ENCODE data around the gene RPL36A.
A peak's percentile ranks its signal among the peaks of the same experiment; 100 is the strongest.

Gene RPL36A

GRCh38 chrX:101393530-101394305 is 2.9 kb downstream of the RPL36A start:
- no peak for DNase-seq (ENCODE audit: low spot score)

GRCh38 chrX:101394372-101394771 is 3.6 kb downstream of the RPL36A start:
- no peak for DNase-seq (ENCODE audit: low spot score)

DNA sequence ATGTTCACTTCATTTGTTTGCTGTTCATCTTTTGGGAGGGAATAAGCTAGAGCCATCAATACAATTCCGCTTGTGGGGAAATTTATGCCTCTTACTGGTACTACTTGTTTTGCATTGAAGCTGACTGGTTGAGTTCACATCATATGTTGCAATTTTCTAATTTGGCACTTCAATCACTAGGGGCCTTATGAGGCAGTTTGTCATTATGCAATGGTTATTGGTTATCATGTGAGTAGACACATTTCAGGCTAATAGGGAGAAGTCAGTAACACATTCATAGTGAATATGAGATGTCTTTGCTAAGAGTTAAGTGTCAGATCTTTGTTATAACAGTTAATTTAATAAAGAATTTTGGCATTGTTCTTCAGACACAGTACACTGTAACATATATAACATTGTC is 5.0 kb downstream of the RPL36A start:
- no peak for DNase-seq (ENCODE audit: low spot score)

- no peak for DNase-seq (ENCODE audit: low spot score)
Measured at GRCh38 chrX:101397779-101398178, 7.0 kb downstream of the RPL36A start.

DNA sequence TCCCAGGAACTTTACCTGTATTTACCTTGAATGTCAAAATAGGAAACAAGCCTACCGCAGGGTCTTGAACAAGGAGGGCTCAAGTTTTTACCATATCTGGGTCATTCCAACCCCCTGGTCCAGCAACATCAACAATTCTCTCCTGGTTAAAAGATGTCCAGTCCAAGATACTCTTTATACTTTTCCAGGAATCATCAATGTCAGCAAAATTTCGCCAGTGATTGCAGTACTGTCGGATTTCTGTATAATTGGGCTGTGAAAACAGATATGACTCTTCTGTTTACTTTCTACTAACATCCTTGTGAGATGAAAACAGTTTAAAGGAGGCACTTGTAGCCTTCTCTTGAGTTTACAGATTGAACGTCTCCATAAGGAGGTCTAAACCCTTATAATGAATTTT is 7.9 kb downstream of the RPL36A start:
- DNase-seq (ENCODE audit: low spot score) = no peak

GRCh38 chrX:101399825-101400224 is 9.0 kb downstream of the RPL36A start:
- no peak for DNase-seq (ENCODE audit: low spot score)

- no peak for DNase-seq (ENCODE audit: low spot score)
Measured at GRCh38 chrX:101407167-101407747, 16.4 kb downstream of the RPL36A start.

GRCh38 chrX:101407748-101408531 is 17.1 kb downstream of the RPL36A start, which contains the start of the genes GLA and HNRNPH2:
GLA (minus strand) TSS chrX:101407925; CDS start chrX:101407903, 22 bp downstream.
HNRNPH2 (plus strand) TSS chrX:101408222; CDS start chrX:101411989, 3,767 bp downstream.
- DNase-seq (ENCODE audit: low spot score) = peak; percentile 79

DNA sequence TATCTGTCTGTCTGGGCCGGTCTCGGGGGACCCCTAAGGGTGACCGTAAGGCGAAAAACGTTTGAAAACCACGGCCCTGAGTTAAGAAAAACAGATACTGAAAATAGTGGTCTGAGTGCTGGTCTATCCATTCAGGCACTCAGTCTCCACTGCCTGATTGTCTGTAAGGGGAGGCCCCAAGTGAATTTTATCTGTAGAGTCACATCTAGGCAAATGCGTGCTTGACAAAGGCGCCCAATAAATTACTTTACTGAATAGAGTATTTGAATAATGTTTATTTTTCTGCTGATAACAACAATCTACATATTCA is 17.7 kb downstream of the RPL36A start:
- DNase-seq (ENCODE audit: low spot score) = no peak

DNA sequence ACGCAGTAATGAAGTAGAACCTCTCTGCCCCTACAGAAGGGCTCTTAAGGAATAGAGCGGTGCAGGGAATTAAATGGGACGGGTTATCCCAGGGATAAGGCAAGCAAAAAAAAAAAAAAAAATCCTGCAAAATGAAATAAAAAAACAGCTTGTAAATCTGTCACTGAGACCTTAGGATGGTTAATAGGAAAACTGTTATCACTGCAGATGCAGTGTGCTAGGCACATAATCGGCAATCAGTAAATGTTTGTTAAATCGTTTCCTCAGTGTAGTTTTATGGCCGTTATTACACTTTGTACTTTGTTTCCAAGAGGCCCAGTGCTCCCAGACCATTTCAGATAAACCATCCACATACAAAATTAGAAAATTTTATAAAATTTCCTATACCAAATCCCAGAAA is 18.2 kb downstream of the RPL36A start:
- DNase-seq (ENCODE audit: low spot score) = no peak

GRCh38 chrX:101410461-101410860 is 19.6 kb downstream of the RPL36A start:
- no peak for DNase-seq (ENCODE audit: low spot score)

GRCh38 chrX:101411984-101412383 is 21.2 kb downstream of the RPL36A start:
- no peak for DNase-seq (ENCODE audit: low spot score)

DNA sequence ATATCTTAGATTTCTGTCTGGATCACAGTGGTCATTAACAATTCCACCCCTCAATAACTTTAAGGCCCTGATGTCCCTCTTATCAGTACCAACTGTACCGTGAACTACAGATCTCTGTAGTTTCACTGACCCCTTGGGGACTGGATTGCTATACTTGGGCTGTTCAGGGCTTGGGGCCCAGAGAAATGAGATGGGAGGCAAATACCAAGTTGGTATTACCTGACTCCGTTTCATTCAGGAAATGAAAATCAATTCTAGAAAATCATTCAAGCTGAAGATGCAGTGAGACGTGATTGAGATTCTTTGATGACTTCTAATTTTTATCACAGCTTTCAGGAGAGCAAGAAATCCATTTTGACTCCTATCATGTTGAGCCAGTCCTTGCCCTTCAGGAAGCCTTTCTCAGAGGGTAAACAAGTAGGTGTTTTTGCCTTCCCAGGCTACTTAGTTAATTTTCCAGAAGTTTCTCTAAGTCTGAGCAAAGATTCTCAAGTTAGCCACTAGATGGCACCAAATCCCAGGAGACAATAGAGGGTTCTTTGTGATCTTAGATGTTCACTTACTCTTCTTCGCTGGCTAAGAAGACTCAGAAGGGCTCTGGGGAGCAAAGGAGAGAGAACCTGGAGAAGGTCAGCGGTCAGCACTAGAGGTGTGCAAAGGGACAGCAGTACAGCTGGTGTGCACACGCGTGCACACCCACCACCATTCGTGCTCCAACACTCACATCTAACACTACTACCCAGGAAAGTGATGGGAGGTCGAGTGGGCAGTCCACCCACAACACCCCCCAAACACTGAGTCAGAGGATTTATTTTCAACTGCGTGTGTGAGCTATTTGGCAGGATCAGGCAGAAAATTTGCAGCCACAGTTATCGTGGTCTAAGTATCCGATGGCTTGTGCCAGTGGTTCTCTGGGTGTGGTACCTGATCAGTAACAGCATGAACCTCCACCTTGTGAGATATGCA is 24.7 kb downstream of the RPL36A start:
- peak; percentile 63 for DNase-seq (ENCODE audit: low spot score)

GRCh38 chrX:101416691-101417090 is 25.9 kb downstream of the RPL36A start:
- DNase-seq (ENCODE audit: low spot score) = no peak

- no peak for DNase-seq (ENCODE audit: low spot score)
Measured at GRCh38 chrX:101417190-101417589, 26.4 kb downstream of the RPL36A start.

DNA sequence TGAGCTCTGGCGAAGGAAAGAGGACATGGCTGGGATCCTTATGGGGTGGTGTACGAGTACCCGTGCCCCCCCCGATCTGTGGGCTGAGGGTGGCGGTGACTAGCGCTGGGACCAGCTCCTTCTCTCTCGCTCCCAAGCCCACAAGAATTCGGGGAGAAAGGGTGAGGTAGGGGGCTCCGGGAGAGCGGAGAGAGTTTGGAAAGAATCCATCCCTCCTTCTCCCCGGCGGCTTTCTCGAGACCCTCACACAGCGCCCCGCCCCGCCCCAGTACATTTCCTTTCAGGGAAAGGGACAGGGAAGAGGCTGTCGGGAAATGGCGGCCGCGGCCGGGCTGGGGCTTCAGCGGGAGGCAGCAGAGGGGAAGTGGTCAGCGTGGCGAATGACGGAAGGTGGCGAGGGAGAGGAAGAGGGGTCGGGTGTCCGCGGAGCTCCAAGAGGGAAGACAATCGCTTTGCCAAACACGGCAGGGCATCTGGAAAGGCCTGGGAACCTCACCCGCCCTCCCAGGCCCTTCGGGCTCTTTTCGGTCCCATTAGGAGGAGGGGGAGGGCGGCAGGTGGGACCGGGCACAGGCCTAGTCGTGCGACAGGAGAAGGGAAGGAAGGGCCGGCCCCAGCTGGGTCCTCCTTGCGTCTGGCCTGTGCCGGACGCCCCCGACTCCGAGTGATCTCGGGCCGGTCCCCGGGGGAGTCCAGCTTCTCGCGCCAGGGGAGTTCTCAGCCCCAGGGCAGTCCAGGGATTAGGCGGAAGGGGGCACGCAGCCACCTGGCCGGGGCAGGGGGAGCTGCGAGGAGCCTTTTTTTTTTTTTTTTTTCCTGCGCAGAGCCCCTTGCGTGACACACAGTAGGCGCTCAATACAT is 27.4 kb downstream of the RPL36A start:
- peak; percentile 21 for DNase-seq (ENCODE audit: low spot score)

DNA sequence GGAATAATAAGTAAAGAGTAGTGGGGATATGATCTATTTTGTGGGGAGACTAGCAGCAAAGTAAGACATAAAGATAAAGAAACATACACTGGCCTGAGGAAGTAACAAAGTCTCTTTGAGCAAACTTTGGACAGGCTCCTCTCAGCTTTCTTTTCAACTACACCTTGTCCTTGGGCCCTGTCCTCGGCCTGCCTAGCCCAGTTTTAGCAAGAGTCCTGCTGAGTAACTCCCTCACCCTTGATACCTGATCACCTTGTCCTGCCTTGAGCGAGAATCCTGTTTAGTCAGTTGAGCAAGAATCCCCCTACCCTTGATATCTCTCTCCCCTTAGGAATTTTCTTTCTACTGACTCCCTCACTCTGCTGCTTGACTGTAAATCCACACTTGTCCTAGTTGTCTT is 28.7 kb downstream of the RPL36A start:
- DNase-seq (ENCODE audit: low spot score) = no peak

GRCh38 chrX:101427954-101428353 is 37.1 kb downstream of the RPL36A start:
- DNase-seq (ENCODE audit: low spot score) = no peak

- peak; percentile 12 for DNase-seq (ENCODE audit: low spot score)
Measured at GRCh38 chrX:101429934-101430333, 39.1 kb downstream of the RPL36A start.

DNA sequence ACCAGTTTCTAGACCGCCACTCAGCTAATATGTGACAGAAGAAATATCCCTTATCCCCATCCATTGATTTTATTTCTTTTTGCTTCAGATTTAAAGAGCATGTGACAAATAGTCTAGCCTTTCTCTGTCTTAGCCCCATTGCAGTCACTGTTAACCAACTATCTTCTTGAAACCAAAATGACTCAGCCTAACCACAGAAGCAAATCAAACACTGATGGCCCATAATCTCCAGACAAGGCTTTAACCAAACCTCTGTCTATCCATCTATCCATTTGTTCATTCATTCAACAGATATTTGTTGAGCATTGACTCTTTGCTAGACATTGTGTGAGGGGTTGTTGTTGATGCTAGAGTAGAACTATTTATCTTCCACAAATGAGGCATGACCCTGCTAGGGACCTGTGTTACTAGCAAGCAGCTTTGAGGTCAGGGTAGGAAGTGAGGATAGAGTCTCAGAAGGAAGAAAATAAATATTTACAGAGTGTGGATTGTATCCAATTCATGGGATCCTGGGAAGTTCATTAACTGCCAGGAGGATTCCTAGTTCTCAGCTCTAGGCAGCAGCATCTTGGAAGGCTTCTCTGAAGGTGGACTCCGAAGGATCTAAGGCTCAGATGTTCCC is 39.8 kb downstream of the RPL36A start:
- no peak for DNase-seq (ENCODE audit: low spot score)

Measured in AG08396 (cell line).